KMS-11 (cell line): ENCODE data around the gene SMIM24.

Experiments
- H2AFZ ChIP-seq: fragments of 200-600 bp; sonication (generic); 2 replicates; pipeline ENCODE4 v1.6.1; 2016; ENCODE audit warnings: antibody characterized with exemption, mixed run types, low read depth
- H3K27ac ChIP-seq: fragments of 200-600 bp; sonication (generic); 2 replicates; pipeline ENCODE4 v1.6.1; 2016; ENCODE audit warnings: mild to moderate bottlenecking, mixed run types
- H3K27me3 ChIP-seq: fragments of 200-600 bp; sonication (generic); 2 replicates; pipeline ENCODE4 v1.6.1; 2017; ENCODE audit warnings: mild to moderate bottlenecking, low read depth, mixed run types, moderate library complexity; ENCODE audit not compliant: insufficient read depth
- H3K36me3 ChIP-seq: fragments of 200-600 bp; sonication (generic); 2 replicates; pipeline ENCODE4 v1.6.1; 2017; ENCODE audit warnings: mild to moderate bottlenecking, mixed run types; ENCODE audit not compliant: insufficient read depth
- H3K4me1 ChIP-seq: fragments of 200-600 bp; sonication (generic); 2 replicates; pipeline ENCODE4 v1.6.1; 2016; ENCODE audit warnings: mild to moderate bottlenecking, low read depth, mixed run types; ENCODE audit not compliant: poor library complexity, severe bottlenecking
- H3K4me2 ChIP-seq: fragments of 200-600 bp; sonication (generic); 2 replicates; pipeline ENCODE4 v1.7.0; 2016; ENCODE audit warnings: mild to moderate bottlenecking, mixed run types
- H3K4me3 ChIP-seq: fragments of 200-600 bp; sonication (generic); IDR thresholded peaks from 2 replicates; pipeline ENCODE4 v1.6.1; 2017; ENCODE audit warnings: low read depth, low read length, mixed read lengths; ENCODE audit not compliant: insufficient read depth
- H3K79me2 ChIP-seq: fragments of 200-600 bp; sonication (generic); 2 replicates; pipeline ENCODE4 v1.6.1; 2016; ENCODE audit warnings: low read depth, mixed run types; ENCODE audit not compliant: insufficient read depth
- H3K9ac ChIP-seq: fragments of 200-600 bp; sonication (generic); 2 replicates; pipeline ENCODE4 v1.6.1; 2016; ENCODE audit warnings: mild to moderate bottlenecking, mixed run types
- H4K20me1 ChIP-seq: fragments of 200-600 bp; sonication (generic); 2 replicates; pipeline ENCODE4 v1.6.1; 2016; ENCODE audit warnings: mild to moderate bottlenecking, mixed run types; ENCODE audit not compliant: insufficient read depth
- TF ChIP-seq, protein P1 (sequence below): fragments of 200-600 bp; sonication (generic); conservative IDR thresholded peaks from 2 replicates; pipeline ENCODE4 v1.6.1; 2017; ENCODE audit warnings: low read depth, mild to moderate bottlenecking, antibody characterized with exemption, low read length, moderate library complexity, mixed read lengths

Gene SMIM24

DNA sequence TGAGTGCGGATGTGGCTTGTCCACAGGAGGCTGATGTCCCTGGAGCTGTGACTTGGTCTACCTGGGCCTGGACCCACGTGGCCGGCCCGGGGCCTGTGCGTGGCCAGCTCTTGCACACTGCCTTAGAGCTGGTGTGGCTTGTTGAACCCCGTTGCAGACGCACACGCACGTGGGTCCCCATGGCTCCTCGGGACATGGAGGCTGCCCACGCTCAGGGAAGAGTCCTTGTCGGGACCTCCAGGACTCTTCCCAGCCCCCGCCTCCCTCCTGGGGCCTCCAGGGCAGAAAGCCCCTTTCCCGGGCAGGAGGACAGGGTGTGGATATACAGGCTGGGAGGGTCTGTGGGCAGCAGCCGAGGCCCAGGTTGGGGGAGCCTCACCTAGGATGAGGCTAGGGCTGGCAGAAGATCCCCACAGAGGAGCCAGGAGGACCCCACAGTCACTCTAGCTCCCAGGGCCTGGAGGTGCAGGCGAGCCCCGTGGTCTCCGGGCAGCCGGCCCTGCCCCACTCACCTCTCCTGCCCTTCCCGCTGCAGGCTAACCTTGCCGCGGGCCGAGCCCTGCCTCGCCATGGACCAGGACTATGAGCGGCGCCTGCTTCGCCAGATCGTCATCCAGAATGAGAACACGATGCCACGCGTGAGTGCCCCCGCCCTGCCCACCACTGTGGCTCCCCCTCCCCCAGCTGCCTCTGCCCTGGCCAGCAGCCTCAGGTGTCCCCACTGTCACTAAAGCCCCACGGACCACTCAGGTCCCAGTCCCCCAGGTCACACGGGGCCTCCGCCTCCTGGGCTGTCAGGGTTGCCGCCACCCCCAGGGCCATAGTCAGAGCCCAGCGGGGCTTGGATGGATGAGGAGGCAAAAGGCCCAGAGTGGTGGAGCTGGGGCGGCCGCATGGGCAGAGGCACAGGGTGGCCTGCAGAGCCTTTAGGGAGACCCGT lies 42.4 kb upstream of the SMIM24 start:
- Histone ChIP-seq H2AFZ (no peak overlapping the region), H3K4me2 (no peak overlapping the region), H4K20me1 (no peaks in the 10 kb centered on the region), H3K36me3 (no peaks in the 10 kb centered on the region), H3K27me3 (no peaks in the 10 kb centered on the region), H3K9ac (no peak overlapping the region), H3K4me1 (no peaks in the 10 kb centered on the region), H3K79me2 (peaks cover 6% of the 10 kb centered on the region; the same call in 1 of the 2 replicates), H3K4me3 (no peak overlapping the region), H3K27ac (no peak overlapping the region)
- TF ChIP-seq, protein P1, sequence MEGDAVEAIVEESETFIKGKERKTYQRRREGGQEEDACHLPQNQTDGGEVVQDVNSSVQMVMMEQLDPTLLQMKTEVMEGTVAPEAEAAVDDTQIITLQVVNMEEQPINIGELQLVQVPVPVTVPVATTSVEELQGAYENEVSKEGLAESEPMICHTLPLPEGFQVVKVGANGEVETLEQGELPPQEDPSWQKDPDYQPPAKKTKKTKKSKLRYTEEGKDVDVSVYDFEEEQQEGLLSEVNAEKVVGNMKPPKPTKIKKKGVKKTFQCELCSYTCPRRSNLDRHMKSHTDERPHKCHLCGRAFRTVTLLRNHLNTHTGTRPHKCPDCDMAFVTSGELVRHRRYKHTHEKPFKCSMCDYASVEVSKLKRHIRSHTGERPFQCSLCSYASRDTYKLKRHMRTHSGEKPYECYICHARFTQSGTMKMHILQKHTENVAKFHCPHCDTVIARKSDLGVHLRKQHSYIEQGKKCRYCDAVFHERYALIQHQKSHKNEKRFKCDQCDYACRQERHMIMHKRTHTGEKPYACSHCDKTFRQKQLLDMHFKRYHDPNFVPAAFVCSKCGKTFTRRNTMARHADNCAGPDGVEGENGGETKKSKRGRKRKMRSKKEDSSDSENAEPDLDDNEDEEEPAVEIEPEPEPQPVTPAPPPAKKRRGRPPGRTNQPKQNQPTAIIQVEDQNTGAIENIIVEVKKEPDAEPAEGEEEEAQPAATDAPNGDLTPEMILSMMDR = no peak

- no peaks in the 10 kb centered on the region for H3K27me3 ChIP-seq
- H3K79me2 ChIP-seq = peaks cover 13% of the 10 kb centered on the region
- H3K4me2 ChIP-seq = no peak overlapping the region
- no peak overlapping the region for H3K27ac ChIP-seq
- H3K9ac ChIP-seq = no peak overlapping the region
- H2AFZ ChIP-seq = no peak overlapping the region
- no peak overlapping the region for H3K4me3 ChIP-seq
- TF ChIP-seq, protein P1 = no peak
- H4K20me1 ChIP-seq = no peaks in the 10 kb centered on the region
- H3K4me1 ChIP-seq = peaks cover 14% of the 10 kb centered on the region
- H3K36me3 ChIP-seq = no peaks in the 10 kb centered on the region
Observed at GRCh38 chr19:3521104-3521445, 40.8 kb upstream of the SMIM24 start.

DNA sequence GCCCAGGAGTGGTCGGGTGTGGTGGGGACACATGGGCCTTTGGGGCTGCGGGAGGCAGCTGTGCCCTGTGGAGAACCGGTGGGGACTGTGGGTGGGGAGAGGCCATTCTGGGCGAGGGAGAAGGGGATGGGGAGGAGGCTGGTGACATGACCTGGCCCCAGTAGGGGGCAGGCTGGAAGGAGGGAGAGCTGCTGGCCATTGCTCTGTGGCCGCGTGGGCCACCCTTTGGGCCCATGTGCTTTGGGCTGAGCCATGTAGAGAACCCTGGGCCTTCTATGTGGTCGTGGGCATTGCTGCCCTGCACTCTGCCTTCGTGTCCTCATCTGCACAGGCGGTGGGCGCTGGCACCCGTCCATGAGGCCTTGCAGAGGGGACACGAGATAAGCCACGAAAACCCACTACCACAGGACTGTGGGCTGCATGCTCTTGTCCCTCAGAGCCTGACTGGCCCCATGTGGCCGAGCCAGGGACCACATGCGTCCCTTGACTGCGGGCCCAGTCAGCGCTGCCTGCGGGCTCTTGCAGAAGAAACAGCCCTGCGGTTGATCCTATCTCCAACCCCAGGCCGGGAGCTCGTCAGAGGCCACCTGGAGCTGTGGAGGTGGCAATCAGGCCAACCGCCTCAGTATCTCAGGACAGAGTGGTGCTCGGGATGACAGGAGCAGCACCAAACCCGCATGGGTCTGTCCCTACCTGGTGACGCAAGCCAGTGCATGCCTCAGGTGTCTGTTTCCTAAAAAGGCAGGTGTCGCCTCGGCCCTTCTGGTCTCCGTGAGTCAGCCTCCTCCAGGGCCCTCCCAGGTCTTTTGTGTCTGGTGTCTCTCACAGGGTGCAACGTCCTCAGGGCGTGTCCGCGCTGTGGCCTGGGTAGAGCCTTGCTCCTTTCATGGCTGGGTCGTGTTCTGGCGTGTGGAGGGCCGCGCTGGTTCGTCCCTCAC lies 40.1 kb upstream of the SMIM24 start:
- Histone ChIP-seq H3K4me1 (peaks cover 14% of the 10 kb centered on the region), H3K36me3 (no peaks in the 10 kb centered on the region), H3K9ac (no peak overlapping the region), H3K79me2 (peaks cover 16% of the 10 kb centered on the region), H3K4me3 (no peak overlapping the region), H4K20me1 (no peaks in the 10 kb centered on the region), H3K4me2 (no peak overlapping the region), H3K27ac (no peak overlapping the region), H2AFZ (no peak overlapping the region), H3K27me3 (no peaks in the 10 kb centered on the region)
- TF ChIP-seq, protein P1 = no peak

GRCh38 chr19:3519126-3519525 lies 38.8 kb upstream of the SMIM24 start:
- Histone ChIP-seq H3K9ac (no peak overlapping the region), H3K4me2 (no peak overlapping the region)

More at GRCh38 chr19:3519126-3519525, 38.8 kb upstream of the SMIM24 start:
- Histone ChIP-seq H3K4me3 (no peak overlapping the region), H2AFZ (no peak overlapping the region), H3K27me3 (no peaks in the 10 kb centered on the region), H4K20me1 (no peaks in the 10 kb centered on the region), H3K36me3 (no peaks in the 10 kb centered on the region), H3K79me2 (peaks cover 18% of the 10 kb centered on the region), H3K27ac (no peak overlapping the region), H3K4me1 (peaks cover 14% of the 10 kb centered on the region)
- TF ChIP-seq, protein P1 = no peak
